GM20000 (cell line): Measurements from ENCODE around the gene MED20.

Source experiments
- DNase-seq: peaks from one replicate; pipeline ENCODE4 v3.0.0; 2012; ENCODE audit warnings: low spot score
- TF ChIP-seq, protein P1 (sequence below): IDR thresholded peaks from 2 replicates; pipeline ENCODE4 v1.5.1; 2012; ENCODE audit warnings: mild to moderate bottlenecking, control low read depth; ENCODE audit errors: extremely low read depth, missing control alignments

MED20 gene

DNA sequence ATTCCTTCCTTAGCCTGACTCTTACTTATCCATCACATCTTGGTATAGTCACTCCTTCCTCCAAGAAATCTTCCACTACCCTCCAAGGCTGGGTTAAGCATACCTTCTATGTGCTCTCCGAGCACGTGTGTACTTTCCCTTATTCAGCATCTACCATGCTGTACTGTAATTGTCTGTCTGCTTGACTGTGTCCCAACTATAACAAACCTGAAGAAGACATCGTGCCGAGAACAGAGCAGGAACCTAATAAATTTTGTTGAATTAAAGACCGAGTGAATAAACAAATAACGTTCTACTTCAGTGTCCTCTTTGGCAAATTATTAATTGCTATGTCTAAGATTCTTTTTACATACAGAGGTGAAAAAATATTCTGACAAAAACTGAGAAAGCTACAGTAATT lies 61.6 kb downstream of the MED20 start:
- TF ChIP-seq, protein P1, sequence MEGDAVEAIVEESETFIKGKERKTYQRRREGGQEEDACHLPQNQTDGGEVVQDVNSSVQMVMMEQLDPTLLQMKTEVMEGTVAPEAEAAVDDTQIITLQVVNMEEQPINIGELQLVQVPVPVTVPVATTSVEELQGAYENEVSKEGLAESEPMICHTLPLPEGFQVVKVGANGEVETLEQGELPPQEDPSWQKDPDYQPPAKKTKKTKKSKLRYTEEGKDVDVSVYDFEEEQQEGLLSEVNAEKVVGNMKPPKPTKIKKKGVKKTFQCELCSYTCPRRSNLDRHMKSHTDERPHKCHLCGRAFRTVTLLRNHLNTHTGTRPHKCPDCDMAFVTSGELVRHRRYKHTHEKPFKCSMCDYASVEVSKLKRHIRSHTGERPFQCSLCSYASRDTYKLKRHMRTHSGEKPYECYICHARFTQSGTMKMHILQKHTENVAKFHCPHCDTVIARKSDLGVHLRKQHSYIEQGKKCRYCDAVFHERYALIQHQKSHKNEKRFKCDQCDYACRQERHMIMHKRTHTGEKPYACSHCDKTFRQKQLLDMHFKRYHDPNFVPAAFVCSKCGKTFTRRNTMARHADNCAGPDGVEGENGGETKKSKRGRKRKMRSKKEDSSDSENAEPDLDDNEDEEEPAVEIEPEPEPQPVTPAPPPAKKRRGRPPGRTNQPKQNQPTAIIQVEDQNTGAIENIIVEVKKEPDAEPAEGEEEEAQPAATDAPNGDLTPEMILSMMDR: no peak
- no peak for DNase-seq

DNA sequence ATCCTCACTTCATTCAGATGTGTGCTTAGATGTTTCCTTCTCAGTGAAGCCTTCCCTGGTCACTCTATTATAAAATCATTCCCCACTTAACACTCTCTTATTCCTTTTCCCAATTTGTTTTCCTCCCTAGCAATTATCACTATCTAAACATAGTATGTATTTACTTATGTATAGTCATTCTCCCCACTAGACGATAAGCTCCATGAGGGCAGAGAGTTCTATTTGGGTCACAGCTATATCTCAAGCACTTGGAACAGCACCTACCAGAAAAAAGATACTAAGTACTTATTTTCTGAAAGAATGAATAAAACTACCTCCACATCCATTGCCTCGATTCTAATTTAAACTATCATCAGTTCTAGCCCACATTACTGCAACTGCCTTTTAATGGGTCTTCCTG lies 62.2 kb downstream of the MED20 start:
- DNase-seq: no peak

More for the DNA sequence above, 62.2 kb downstream of the MED20 start:
- TF ChIP-seq, protein P1: no peak
